Tibial artery (tissue), 4 donors: ENCODE data around the gene MAP2K5.

ENCODE experiments used
- DNase-seq, 2 donors: peaks; one replicate each; pipeline ENCODE4 v3.0.0-alpha.2; 2019
- H3K27ac ChIP-seq, 2 donors: fragments of 200-600 bp; sonication (generic) in 1 of 2; 1 replicate in 1 of 2; 2 replicates in 1 of 2; pipeline ENCODE4 v1.5.1; 2018 to 2019; ENCODE audit warnings: mild to moderate bottlenecking in 1 of 2
- H3K27me3 ChIP-seq, 2 donors: fragments of 200-600 bp; sonication (generic) in 1 of 2; one replicate each; pipeline versions ENCODE4 v1.5.1 to v1.6.0; 2016 to 2019
- H3K36me3 ChIP-seq, 3 donors: fragments of 200-600 bp; sonication (generic) in 2 of 3; one replicate each; pipeline ENCODE4 v1.5.1; 2016 to 2019; ENCODE audit warnings: mild to moderate bottlenecking in 2 of 3
- H3K4me1 ChIP-seq, 4 donors: fragments of 200-600 bp; sonication (generic) in 2 of 4; 1 replicate in 3 of 4; 2 replicates in 1 of 4; pipeline ENCODE4 v1.5.1; 2016 to 2019
- H3K4me3 ChIP-seq, 2 donors: fragments of 200-600 bp; sonication (generic) in 1 of 2; 1 replicate in 1 of 2; 2 replicates in 1 of 2; pipeline ENCODE4 v1.5.1; 2018 to 2019; ENCODE audit warnings: mild to moderate bottlenecking in 2 of 2
- H3K9me3 ChIP-seq, 3 donors: fragments of 200-600 bp; sonication (generic) in 1 of 3; one replicate each; pipeline ENCODE4 v1.5.1; 2016 to 2019
- intact Hi-C: fragments of 100-400 bp; cut with DNase I; formaldehyde crosslinking; loops from one replicate; pipeline ENCODE4 v1.15.0; 2023; ENCODE audit warnings: low total_unique reads
- TF ChIP-seq, protein P1 (sequence below), 2 experiments: fragments of 200-600 bp in 1 of 2; fragments of 450-650 bp in 1 of 2; IDR thresholded peaks; one replicate each; pipeline ENCODE4 v1.5.1; 2017 to 2019; ENCODE audit warnings: antibody characterized with exemption in 2 of 2, mild to moderate bottlenecking in 1 of 2, moderate library complexity in 1 of 2

Gene MAP2K5

DNA sequence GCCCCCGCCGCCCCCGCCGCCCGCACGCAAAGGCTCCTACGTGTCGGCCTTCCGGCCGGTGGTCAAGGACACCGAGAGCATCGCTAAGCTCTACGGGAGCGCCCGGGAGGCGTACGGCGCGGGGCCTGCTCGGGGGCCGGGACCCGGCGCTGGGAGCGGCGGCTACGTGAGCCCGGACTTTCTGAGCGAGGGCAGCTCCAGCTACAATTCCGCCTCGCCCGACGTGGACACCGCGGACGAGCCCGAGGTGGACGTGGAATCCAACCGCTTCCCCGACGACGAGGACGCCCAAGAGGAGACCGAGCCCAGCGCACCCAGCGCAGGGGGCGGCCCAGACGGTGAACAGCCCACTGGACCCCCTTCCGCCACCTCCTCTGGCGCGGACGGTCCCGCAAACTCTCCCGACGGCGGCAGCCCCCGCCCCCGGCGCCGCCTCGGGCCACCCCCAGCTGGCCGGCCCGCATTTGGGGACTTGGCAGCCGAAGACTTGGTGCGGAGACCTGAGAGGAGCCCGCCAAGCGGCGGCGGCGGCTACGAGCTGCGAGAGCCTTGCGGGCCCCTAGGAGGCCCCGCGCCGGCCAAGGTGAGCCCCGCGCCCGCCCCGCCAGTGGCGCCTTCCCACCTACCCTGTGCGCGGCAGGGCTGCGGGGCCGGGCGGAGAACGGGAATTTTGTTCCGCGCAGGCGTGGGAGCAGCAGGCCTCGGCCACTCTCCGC, 285.2 kb downstream of the MAP2K5 start:
- intact Hi-C loops, result no loop called here
- Histone ChIP-seq H3K4me3 (peak overlapping the region in 1 of 2 donors; percentile 22), H3K9me3 (no peaks in the 10 kb centered on the region), H3K27ac (no peak overlapping the region), H3K36me3 (no peaks in the 10 kb centered on the region), H3K27me3 (peaks cover 10 to 100% of the 10 kb centered on the region in 2 donors), H3K4me1 (peaks cover 0 to 74% (median 57%) of the 10 kb centered on the region in 4 donors)
- TF ChIP-seq, protein P1, sequence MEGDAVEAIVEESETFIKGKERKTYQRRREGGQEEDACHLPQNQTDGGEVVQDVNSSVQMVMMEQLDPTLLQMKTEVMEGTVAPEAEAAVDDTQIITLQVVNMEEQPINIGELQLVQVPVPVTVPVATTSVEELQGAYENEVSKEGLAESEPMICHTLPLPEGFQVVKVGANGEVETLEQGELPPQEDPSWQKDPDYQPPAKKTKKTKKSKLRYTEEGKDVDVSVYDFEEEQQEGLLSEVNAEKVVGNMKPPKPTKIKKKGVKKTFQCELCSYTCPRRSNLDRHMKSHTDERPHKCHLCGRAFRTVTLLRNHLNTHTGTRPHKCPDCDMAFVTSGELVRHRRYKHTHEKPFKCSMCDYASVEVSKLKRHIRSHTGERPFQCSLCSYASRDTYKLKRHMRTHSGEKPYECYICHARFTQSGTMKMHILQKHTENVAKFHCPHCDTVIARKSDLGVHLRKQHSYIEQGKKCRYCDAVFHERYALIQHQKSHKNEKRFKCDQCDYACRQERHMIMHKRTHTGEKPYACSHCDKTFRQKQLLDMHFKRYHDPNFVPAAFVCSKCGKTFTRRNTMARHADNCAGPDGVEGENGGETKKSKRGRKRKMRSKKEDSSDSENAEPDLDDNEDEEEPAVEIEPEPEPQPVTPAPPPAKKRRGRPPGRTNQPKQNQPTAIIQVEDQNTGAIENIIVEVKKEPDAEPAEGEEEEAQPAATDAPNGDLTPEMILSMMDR (IDR thresholded peaks at IDR 0.05), result no peak
- peak in 1 of 2 donors; percentile 55 for DNase-seq

DNA sequence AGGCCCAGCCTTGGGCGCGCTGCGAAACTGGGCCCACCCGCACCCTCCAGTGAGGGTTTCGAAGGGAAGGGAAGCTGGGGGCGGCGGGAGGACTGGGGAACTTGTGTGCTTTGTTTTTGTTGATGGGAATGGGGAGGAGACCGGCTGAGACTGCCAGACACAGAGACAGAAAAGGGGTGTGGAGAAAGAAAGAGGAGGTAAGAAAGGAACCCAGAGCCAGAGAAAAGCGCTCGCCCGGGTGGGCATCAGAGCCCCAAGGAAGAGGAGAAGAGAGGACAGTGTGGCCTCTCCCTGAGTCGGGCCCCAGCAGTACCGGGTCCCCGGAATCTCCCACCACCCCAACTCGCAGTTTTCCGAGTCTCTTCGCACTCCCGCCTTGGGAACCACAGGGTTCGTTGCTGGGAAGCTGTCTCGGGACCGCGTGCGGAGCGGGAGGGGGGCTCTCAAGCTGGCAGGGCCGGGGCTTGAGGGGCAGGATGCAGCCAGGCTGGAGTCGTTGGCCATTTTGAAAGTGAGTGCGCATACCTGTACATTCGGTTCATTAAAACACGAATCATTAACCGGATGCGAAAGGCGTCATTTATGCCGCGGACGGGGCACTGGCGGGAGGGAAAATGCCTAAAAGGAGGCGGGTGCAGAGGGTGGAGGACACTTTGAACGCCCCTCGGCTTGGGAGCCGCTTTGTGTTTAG, 285.9 kb downstream of the MAP2K5 start:
- TF ChIP-seq, protein P1 (IDR thresholded peaks at IDR 0.05), result no peak
- peaks cover 0 to 74% (median 57%) of the 10 kb centered on the region in 4 donors for H3K4me1 ChIP-seq
- H3K36me3 ChIP-seq, result no peaks in the 10 kb centered on the region
- peaks cover 10 to 100% of the 10 kb centered on the region in 2 donors for H3K27me3 ChIP-seq
- peak in 1 of 2 donors; percentile 61 for DNase-seq
- intact Hi-C loops, result no loop called here
- H3K4me3 ChIP-seq, result peak overlapping the region in 1 of 2 donors; percentile 22
- no peak overlapping the region for H3K27ac ChIP-seq
- H3K9me3 ChIP-seq, result no peaks in the 10 kb centered on the region

DNA sequence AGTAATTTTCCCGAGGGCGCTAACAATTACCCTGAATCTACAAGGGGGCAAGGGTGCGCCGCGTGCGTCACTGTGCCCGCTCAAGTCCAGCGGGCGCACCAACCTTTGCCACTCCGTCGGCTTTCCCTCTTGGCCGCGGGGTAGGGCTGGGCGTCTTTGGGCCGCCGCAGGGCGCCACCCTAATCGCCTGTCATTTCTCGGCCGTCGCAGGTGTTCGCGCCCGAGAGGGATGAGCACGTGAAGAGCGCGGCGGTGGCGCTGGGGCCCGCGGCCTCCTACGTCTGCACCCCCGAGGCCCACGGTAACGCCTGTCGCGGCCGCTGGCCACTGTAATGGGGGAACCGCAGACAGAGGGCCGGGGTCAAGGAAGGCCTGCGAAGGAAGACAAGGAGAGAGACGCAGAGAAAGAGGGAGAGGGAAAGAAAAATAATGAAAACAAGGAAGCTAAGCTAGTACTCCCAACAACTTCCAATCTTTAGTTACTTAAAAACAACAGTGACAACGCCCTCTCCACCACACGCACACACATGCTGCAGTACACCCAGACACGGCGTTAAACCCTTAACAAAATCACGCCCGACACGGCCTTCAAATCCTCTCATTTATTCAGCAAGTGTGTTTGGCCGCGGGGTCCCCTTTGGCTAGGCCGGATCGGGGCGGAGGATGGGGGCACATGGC, 286.6 kb downstream of the MAP2K5 start:
- H3K36me3 ChIP-seq, result no peaks in the 10 kb centered on the region
- intact Hi-C loops, result no loop called here
- peak in 1 of 2 donors; percentile 37 for DNase-seq
- H3K9me3 ChIP-seq, result no peaks in the 10 kb centered on the region
- peaks cover 10 to 100% of the 10 kb centered on the region in 2 donors for H3K27me3 ChIP-seq
- no peak overlapping the region for H3K27ac ChIP-seq
- peaks cover 0 to 75% (median 61%) of the 10 kb centered on the region in 4 donors for H3K4me1 ChIP-seq
- no peak overlapping the region for H3K4me3 ChIP-seq
- TF ChIP-seq, protein P1 (IDR thresholded peaks at IDR 0.05), result no peak

DNA sequence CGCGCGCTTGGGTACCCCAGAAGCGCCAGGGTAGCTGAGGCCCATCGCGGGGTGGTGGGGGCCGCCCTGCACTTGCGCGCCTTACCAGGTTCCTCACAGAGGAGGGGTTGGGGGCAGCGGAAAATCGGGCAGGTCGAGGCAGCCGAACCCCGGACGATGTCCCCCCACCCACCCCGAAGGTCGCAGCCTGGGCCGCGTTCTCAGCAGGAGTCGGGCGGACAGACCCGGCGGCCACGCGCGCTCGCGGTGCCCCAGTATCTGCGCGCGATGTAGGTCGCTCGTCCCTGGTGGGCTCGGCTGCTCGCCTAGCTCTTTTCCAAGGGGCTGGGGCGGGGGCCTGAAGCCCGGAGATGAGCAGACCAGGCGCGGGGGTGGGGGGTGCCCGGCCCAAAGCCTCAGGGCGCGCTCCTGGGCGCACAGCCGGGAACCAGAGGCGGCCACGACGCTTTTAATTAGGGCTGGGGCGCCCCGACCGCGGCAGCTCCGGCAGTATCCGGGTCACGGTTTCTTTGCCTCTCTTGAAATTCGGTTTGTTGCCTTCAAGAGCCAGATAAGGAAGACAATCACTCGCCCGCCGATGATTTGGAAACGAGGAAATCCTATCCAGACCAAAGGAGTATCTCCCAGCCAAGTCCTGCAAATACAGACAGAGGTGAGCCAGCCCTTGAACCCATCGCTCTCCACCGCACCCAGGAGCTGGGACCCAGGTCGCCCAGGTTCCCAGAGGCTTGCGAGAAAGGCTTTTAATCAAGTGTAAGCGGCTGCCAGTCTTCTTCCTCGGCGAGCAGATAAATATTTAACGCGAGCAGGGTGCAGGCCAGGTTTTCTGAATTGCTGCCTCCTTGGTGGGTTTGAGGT, 287.4 kb downstream of the MAP2K5 start:
- Histone ChIP-seq H3K4me1 (peaks cover 0 to 77% (median 66%) of the 10 kb centered on the region in 4 donors), H3K27me3 (peaks cover 10 to 100% of the 10 kb centered on the region in 2 donors), H3K4me3 (no peak overlapping the region), H3K27ac (no peak overlapping the region), H3K36me3 (no peaks in the 10 kb centered on the region), H3K9me3 (no peaks in the 10 kb centered on the region)
- intact Hi-C loops, result loop anchor here (10.0 kb wide), 1 partner anchor 285 kb away; the partner anchor contains the start of gene MAP2K5
- DNase-seq, result peak in 1 of 2 donors; percentile 57
- TF ChIP-seq, protein P1 (IDR thresholded peaks at IDR 0.05), result no peak

DNA sequence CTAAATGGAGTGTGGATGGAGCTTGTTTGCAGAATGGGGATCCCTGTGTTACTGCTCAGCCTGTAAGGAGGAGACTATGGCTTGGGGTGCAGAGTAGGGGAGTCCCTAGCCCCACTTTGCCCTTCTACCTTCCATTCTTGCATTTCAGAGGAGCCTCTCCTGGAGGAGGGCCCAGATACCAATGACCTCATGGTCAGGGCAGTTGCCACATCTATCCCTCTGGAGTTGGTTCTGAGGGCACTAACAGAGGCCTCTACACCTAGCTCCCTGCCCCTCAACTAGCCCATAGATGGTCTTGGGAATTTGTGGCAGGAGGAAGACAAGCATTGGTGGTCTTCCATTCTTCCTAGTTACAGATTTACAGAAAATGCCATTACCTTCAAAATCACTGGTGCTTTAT, 288.9 kb downstream of the MAP2K5 start:
- Histone ChIP-seq H3K4me3 (no peak overlapping the region), H3K9me3 (no peaks in the 10 kb centered on the region), H3K27ac (no peak overlapping the region), H3K27me3 (peaks cover 10 to 96% of the 10 kb centered on the region in 2 donors), H3K36me3 (no peaks in the 10 kb centered on the region), H3K4me1 (peaks cover 0 to 77% (median 69%) of the 10 kb centered on the region in 4 donors)
- DNase-seq, result peak in 1 of 2 donors; percentile 19
- intact Hi-C loops, result loop anchor here (10.0 kb wide), 1 partner anchor 287 kb away; the partner anchor contains the start of gene MAP2K5
- TF ChIP-seq, protein P1 (IDR thresholded peaks at IDR 0.05), result no peak
